Pancreas (tissue), 10 donors: ENCODE data around the gene KLK5. TPM values are rescaled to one million over a fixed set of nuclear protein-coding genes. Genes with fewer than 3 reads are reported as not detected.

ENCODE experiments used
- ATAC-seq, 4 donors: fragments of 200-7000 bp; cut with Tn5 transposase; one replicate each; pipeline versions ENCODE4 v1.8.0 to v1.9.1; 2020; ENCODE audit warnings: mild to moderate bottlenecking in 4 of 4, moderate library complexity in 4 of 4
- DNase-seq, 6 donors: peaks; one replicate each; pipeline ENCODE4 v3.0.0-alpha.2; 2020
- FAIRE-seq: peaks from 2 replicates; lab custom pipeline; 2012; peaks lifted over from hg19 to GRCh38; lab: Jason Lieb, UNC
- H3K27ac ChIP-seq, 4 donors: fragments of 200-600 bp; sonication (generic); 1 replicate in 3 of 4; 2 replicates in 1 of 4; pipeline versions ENCODE4 v1.5.0 to v1.8.0; 2020
- H3K27me3 ChIP-seq, 4 donors: fragments of 200-600 bp; one replicate each; pipeline ENCODE4 v1.8.0; 2021
- H3K36me3 ChIP-seq, 3 donors: fragments of 200-600 bp; sonication (generic) in 1 of 3; one replicate each; pipeline versions ENCODE4 v1.5.0 to v1.8.0; 2020 to 2021
- H3K4me1 ChIP-seq, 3 donors: fragments of 200-600 bp; one replicate each; pipeline ENCODE4 v1.8.0; 2021
- H3K4me3 ChIP-seq, 4 donors: fragments of 200-600 bp; sonication (generic) in 2 of 4; one replicate each; pipeline versions ENCODE4 v1.5.0 to v1.8.0; 2020 to 2021
- H3K9me3 ChIP-seq, 4 donors: fragments of 200-600 bp; one replicate each; pipeline ENCODE4 v1.8.0; 2021
- CTCF ChIP-seq, 4 donors: fragments of 200-600 bp; sonication (generic) in 3 of 4; IDR thresholded peaks; one replicate each; pipeline versions ENCODE4 v1.5.0 to v1.8.0; 2021; ENCODE audit warnings: antibody characterized with exemption in 4 of 4
- WGBS, 2 donors: extraction: QIAGEN DNeasy Blood & Tissue Kit; methylation state at CpG; one replicate each; pipeline ENCODE4 v1.1.7; 2013; 5-methylcytosine and 5-hydroxymethylcytosine counted together
- intact Hi-C, 3 donors: fragments of 100-400 bp; cut with DNase I; formaldehyde crosslinking; loops; one replicate each; pipeline versions ENCODE4 v1.11.1 to v1.14.2; 2022
- polyA plus RNA-seq, 2 donors: library from polyadenylated mRNA; stranded (reverse); fragments of 200-250 nt; gene quantifications; one replicate each; pipeline ENCODE4 v1.2.3, GENCODE V29; 2013
- total RNA-seq, 6 donors: library from RNA; stranded (reverse); fragmentation: NEBNext Ultra II Directional in 4 of 6; extraction: Animal tissue kit (Norgen Biotek cat#: 25700) in 4 of 6; gene quantifications; one replicate each; pipeline versions ENCODE4 v1.2.1 to v1.2.4, GENCODE V29; 2021 to 2023
- donor health status: healthy with polysubstance abuse.
- donor health status: DM: no; HTN: no; CAD: no; lungs with moderate emphysema.
- donor health status: DM: no; HTN: no; CAD: no.
- donor health status: control.
- donor health status: control.
- donor health status: Bipolar disorder and iron deficiency.
- donor health status: DM: yes; HTN: yes; CAD: no.
- donor health status: DM: no; HTN: no; CAD: no.
- donor health status: DM: no; HTN: no; CAD: no.
- donor health status: DM: yes; HTN: yes; CAD: no.

KLK5 gene
- total and polyA plus RNA-seq, 8 donors, result 0.11 TPM; not detected in 7

GRCh38 chr19:50906217-50906616 lies 46.6 kb downstream of the KLK5 start:
- DNase-seq, result peak in 4 of 6 donors; percentile 13 to 67 (median 43)
- FAIRE-seq, result no peak
- peaks cover 0 to 18% (median 2%) of the 10 kb centered on the region in 4 donors for H3K27me3 ChIP-seq
- no peaks in the 10 kb centered on the region for H3K36me3 ChIP-seq
- ATAC-seq, result peak in 2 of 4 donors; percentile 49 to 60
- TF ChIP-seq CTCF (IDR thresholded peaks at IDR 0.05), result peak in 3 of 4 donors; percentile 11 to 30 (median 21)
- intact Hi-C loops, result no loop called here
- no peak overlapping the region for H3K4me3 ChIP-seq
- 8 to 14% methylated on average over 5 of the region's 5 CpGs for WGBS, 2 donors
- no peak overlapping the region for H3K27ac ChIP-seq
- no peaks in the 10 kb centered on the region for H3K4me1 ChIP-seq
- H3K9me3 ChIP-seq, result no peaks in the 10 kb centered on the region

- Histone ChIP-seq H3K4me3 (no peak overlapping the region), H3K9me3 (no peaks in the 10 kb centered on the region), H3K27me3 (peaks cover 0 to 6% (median 0%) of the 10 kb centered on the region in 4 donors), H3K36me3 (no peaks in the 10 kb centered on the region), H3K4me1 (no peaks in the 10 kb centered on the region), H3K27ac (no peak overlapping the region)
- no peak for ATAC-seq
- 60 to 62% methylated on average over 2 to 3 of the region's 4 CpGs for WGBS, 2 donors
- DNase-seq, result no peak
- TF ChIP-seq CTCF (IDR thresholded peaks at IDR 0.05), result no peak
- intact Hi-C loops, result no loop called here
- FAIRE-seq, result no peak
Observed at GRCh38 chr19:50902640-50903039, 50.2 kb downstream of the KLK5 start.

- H3K9me3 ChIP-seq, result no peaks in the 10 kb centered on the region
- no peak for DNase-seq
- H3K36me3 ChIP-seq, result no peaks in the 10 kb centered on the region
- H3K27me3 ChIP-seq, result no peaks in the 10 kb centered on the region
- no peak overlapping the region for H3K27ac ChIP-seq
- intact Hi-C loops, result no loop called here
- FAIRE-seq, result no peak
- no peak for TF ChIP-seq CTCF (IDR thresholded peaks at IDR 0.05)
- ATAC-seq, result no peak
- no peaks in the 10 kb centered on the region for H3K4me1 ChIP-seq
- 73 to 84% methylated on average over 3 of the region's 3 CpGs for WGBS, 2 donors
- no peak overlapping the region for H3K4me3 ChIP-seq
Observed at GRCh38 chr19:50899569-50899968, 53.3 kb downstream of the KLK5 start.

GRCh38 chr19:50898018-50898417 lies 54.8 kb downstream of the KLK5 start:
- WGBS, 2 donors, result 45 to 59% methylated on average over 4 of the region's 4 CpGs
- Histone ChIP-seq H3K4me3 (no peak overlapping the region), H3K27me3 (no peaks in the 10 kb centered on the region), H3K36me3 (no peaks in the 10 kb centered on the region), H3K9me3 (no peaks in the 10 kb centered on the region), H3K27ac (no peak overlapping the region), H3K4me1 (no peaks in the 10 kb centered on the region)
- no peak for TF ChIP-seq CTCF (IDR thresholded peaks at IDR 0.05)
- intact Hi-C loops, result no loop called here
- DNase-seq (no peak), ATAC-seq (no peak), FAIRE-seq (no peak)

- DNase-seq, result no peak
- Histone ChIP-seq H3K4me1 (no peaks in the 10 kb centered on the region), H3K4me3 (no peak overlapping the region), H3K27me3 (no peaks in the 10 kb centered on the region), H3K9me3 (no peaks in the 10 kb centered on the region), H3K36me3 (no peaks in the 10 kb centered on the region), H3K27ac (no peak overlapping the region)
- FAIRE-seq, result no peak
- 52 to 73% methylated on average over 3 of the region's 3 CpGs for WGBS, 2 donors
- intact Hi-C loops, result no loop called here
- ATAC-seq, result no peak
- no peak for TF ChIP-seq CTCF (IDR thresholded peaks at IDR 0.05)
Observed at GRCh38 chr19:50897612-50898011, 55.2 kb downstream of the KLK5 start.
